ENCODE data around the gene PPP1R36. TPM values are rescaled to one million over a fixed set of nuclear protein-coding genes. Genes with fewer than 3 reads are reported as not detected.

PPP1R36 gene
- total and polyA plus RNA-seq, 2 of the 4 experiments (the other 2 are of a cell fraction): 0.15 to 0.54 TPM

DNA sequence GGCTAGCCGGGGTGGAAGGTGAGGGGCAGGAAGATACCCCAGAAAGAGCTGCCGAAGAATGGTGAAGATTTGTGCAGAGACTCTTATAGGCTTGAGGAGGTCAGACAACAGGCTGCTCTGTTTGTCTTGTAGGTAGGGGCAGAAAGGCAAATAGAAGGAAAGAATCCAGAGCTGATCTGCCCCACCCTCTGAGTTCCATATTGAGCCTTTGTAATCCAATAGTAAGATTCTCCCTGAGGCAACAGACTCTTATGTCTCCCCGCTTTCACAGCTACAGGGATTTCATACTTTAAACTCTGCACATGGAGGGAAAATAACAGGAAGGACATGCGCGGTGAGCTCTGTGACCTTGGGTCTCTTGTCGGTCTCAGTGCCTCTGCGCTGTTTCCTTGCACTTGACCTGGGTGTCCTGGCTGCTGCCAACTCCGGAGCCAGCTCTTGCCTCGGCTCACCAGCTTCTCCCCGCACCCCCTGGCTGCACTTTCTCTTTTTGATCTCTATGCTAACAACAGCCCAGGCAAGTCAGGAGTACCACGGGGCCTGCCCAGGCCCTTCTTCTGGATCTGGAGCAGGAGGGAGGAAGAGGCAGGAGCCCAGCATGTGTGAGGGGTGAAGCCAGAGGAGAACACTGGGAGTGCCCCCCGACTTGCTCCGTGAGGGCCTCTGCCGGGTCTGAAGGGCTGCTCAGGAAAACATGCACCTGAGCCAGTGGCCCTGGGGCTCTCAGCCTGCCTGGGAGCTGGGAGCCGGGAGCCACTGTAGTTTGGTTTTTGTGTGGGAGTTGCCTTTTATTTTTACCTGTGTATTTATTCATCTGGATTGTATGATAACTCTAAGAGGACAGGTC lies 75.8 kb downstream of the PPP1R36 start (continued):
- TF ChIP-seq FOS (IDR thresholded peaks at IDR 0.05; ENCODE audit: low read depth, low read length): no peak
- no peak for TF ChIP-seq RAD21 (IDR thresholded peaks at IDR 0.05; ENCODE audit: low read length)

DNA sequence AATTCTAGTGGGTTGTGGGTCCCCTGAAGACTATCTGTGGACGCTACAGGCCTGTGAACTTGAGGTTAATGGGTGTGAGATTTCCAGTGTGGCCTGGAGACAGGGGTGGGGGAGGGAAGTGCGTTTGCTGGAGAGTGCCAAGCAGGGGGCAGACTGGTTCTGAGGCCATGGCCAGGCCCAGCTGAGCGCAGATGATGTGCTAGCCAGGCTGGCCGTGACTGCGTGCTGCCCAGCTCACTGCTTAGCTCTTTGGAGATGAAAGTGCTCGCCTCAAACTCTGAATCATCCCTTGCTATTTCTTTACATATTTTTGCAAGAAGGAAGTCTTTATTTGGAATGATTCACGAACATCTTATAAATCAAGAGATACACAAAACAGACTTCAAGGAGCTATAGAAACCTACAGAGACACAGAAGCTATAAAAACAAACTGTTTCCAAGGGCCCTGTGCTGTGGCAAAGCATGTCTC lies 79.2 kb downstream of the PPP1R36 start:
- Histone ChIP-seq H3K79me1 (ENCODE audit: low read depth in 1 of 2, low read length in 2 of 2) (no peaks in the 10 kb centered on the region), H4K20me1 (ENCODE audit: insufficient read depth, low read length) (no peaks in the 10 kb centered on the region), H3K4ac (ENCODE audit: low read depth, low read length) (peak overlapping the region; percentile 99), H3K9me1 (ENCODE audit: insufficient read depth, low read length) (peaks cover 8% of the 10 kb centered on the region), H2AFZ (replicated peaks; ENCODE audit: low read length, poor library complexity) (peak overlapping the region; percentile 86), H2BK120ac (ENCODE audit: low read depth, low read length) (peak overlapping the region; percentile 97), H3K36me3 (ENCODE audit: control insufficient read depth, insufficient read depth, low read length) (no peaks in the 10 kb centered on the region), H3K27me3 (ENCODE audit: control insufficient read depth, insufficient read depth, low read length) (no peaks in the 10 kb centered on the region), H3K9me3 (ENCODE audit: control insufficient read depth, insufficient read depth, low read length) (no peaks in the 10 kb centered on the region), H3K14ac (replicated peaks; ENCODE audit: low read depth, low read length) (peak overlapping the region; percentile 88), H2AK5ac (ENCODE audit: low read depth, low read length) (peak overlapping the region; percentile 100), H3K4me3 (ENCODE audit: insufficient read depth, low read depth, low read length) (no peak overlapping the region), H4K8ac (ENCODE audit: low read depth in 2 of 2, low read length in 2 of 2) (peak overlapping the region; percentile 85), H4K91ac (ENCODE audit: insufficient read depth, low read depth, low read length) (peak overlapping the region; percentile 99), H3K56ac (ENCODE audit: extremely low read depth, insufficient read depth, low read length) (peak overlapping the region; percentile 95), H3K18ac (ENCODE audit: low read depth, low read length) (peak overlapping the region; percentile 87), H2AK9ac (replicated peaks; ENCODE audit: low read depth, low read length, poor library complexity) (peak overlapping the region; percentile 79), H3K4me2 (ENCODE audit: low read depth, low read length) (peak overlapping the region; percentile 7), H2BK20ac (ENCODE audit: low read depth, low read length) (peak overlapping the region; percentile 95), H4K5ac (ENCODE audit: low read depth, low read length) (peak overlapping the region; percentile 93), H3K9ac (ENCODE audit: low read depth, low read length) (peak overlapping the region; percentile 40), H3K27ac (ENCODE audit: insufficient read depth, low read length) (peak overlapping the region; percentile 71), H3K23ac (ENCODE audit: low read depth, low read length) (peak overlapping the region; percentile 88), H3K4me1 (ENCODE audit: control insufficient read depth, insufficient read depth, low read length) (peaks cover 20% of the 10 kb centered on the region), H2BK5ac (ENCODE audit: low read depth, low read length, poor library complexity, severe bottlenecking) (peak overlapping the region; percentile 95), H2BK15ac (ENCODE audit: low read depth, low read length) (peak overlapping the region; percentile 98)
- CTCF ChIA-PET: interaction anchor here (0.7 to 1.8 kb wide), 6 partner anchors 15 to 129 kb away, joined by 3 to 8 read pairs (median 4); partner anchors contain the start of gene HSPA2
- TF ChIP-seq BHLHE40 (IDR thresholded peaks at IDR 0.05; ENCODE audit: low read depth, low read length) (peak; percentile 80), MXI1 (IDR thresholded peaks at IDR 0.05; ENCODE audit: borderline replicate concordance, low read depth, low read length) (no peak), CHD1 (IDR thresholded peaks at IDR 0.05; ENCODE audit: low read depth, low read length) (no peak), RAD21 (IDR thresholded peaks at IDR 0.05; ENCODE audit: low read length) (peak; percentile 34), POLR2A (IDR thresholded peaks at IDR 0.05; ENCODE audit: low read depth, low read length) (peak; percentile 64), MAZ (IDR thresholded peaks at IDR 0.05; ENCODE audit: borderline replicate concordance, low read depth, low read length) (peak; percentile 41; the same call in 1 of the 2 replicates), FOS (IDR thresholded peaks at IDR 0.05; ENCODE audit: low read depth, low read length) (peak; percentile 94), SMC3 (IDR thresholded peaks at IDR 0.05; ENCODE audit: low read depth, low read length) (peak; percentile 2; the same call in 1 of the 2 replicates)
- TF ChIP-seq, protein P1, sequence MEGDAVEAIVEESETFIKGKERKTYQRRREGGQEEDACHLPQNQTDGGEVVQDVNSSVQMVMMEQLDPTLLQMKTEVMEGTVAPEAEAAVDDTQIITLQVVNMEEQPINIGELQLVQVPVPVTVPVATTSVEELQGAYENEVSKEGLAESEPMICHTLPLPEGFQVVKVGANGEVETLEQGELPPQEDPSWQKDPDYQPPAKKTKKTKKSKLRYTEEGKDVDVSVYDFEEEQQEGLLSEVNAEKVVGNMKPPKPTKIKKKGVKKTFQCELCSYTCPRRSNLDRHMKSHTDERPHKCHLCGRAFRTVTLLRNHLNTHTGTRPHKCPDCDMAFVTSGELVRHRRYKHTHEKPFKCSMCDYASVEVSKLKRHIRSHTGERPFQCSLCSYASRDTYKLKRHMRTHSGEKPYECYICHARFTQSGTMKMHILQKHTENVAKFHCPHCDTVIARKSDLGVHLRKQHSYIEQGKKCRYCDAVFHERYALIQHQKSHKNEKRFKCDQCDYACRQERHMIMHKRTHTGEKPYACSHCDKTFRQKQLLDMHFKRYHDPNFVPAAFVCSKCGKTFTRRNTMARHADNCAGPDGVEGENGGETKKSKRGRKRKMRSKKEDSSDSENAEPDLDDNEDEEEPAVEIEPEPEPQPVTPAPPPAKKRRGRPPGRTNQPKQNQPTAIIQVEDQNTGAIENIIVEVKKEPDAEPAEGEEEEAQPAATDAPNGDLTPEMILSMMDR (conservative IDR thresholded peaks at IDR 0.05; ENCODE audit: low read depth, low read length): peak; percentile 13; the same call in 1 of the 2 replicates
- TF ChIP-seq, protein P2, sequence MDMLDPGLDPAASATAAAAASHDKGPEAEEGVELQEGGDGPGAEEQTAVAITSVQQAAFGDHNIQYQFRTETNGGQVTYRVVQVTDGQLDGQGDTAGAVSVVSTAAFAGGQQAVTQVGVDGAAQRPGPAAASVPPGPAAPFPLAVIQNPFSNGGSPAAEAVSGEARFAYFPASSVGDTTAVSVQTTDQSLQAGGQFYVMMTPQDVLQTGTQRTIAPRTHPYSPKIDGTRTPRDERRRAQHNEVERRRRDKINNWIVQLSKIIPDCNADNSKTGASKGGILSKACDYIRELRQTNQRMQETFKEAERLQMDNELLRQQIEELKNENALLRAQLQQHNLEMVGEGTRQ (IDR thresholded peaks at IDR 0.05; ENCODE audit: low read depth, low read length): 0 out of 2 replicates have a peak, but pooled peaks have one; percentile 29
- in situ Hi-C loops (cut with MboI; ENCODE audit: low sequenced_read_pairs) (no loop called here), dilution Hi-C loops (cut with HindIII; ENCODE audit: low sequenced_read_pairs, unreplicated experiment) (no loop called here), intact Hi-C loops (cut with micrococcal nuclease) (loop anchor here (2.0 kb wide), 1 partner anchor 88 kb away; the partner anchor contains the start of gene HSPA2)
- no CpG with 5 or more reads among the region's 7 CpGs for WGBS, 2 experiments (ENCODE audit: extremely low coverage in 2 of 2, insufficient read length in 1 of 2)
- ATAC-seq (ENCODE audit: low read depth) (peak; percentile 98), DNase-seq (peak; percentile 98)
- POLR2A ChIA-PET (ENCODE audit: unreplicated experiment): interaction anchor here (0.9 to 1.3 kb wide), 3 partner anchors 17 to 87 kb away, joined by 3 to 4 read pairs (median 4); no protein-coding TSS in a partner anchor
- BruUV-seq (replicated peaks): no TSS peak
